PC-9 (cell line): ENCODE data around the gene DOC2B. TPM values are rescaled to one million over a fixed set of nuclear protein-coding genes. Genes with fewer than 3 reads are reported as not detected.
A peak's percentile ranks its signal among the peaks of the same experiment; 100 is the strongest.

Source experiments
- Bru-seq: library from RNA; stranded (reverse); fragments of 400-500 nt; gene quantifications from one replicate; lab custom pipeline; 2021; lab: Mats Ljungman, UMichigan
- BruChase-seq, 2 experiments: library from RNA; stranded (reverse); fragments of 400-500 nt; gene quantifications; one replicate each; lab custom pipeline; 2021; lab: Mats Ljungman, UMichigan
- BruUV-seq: library from RNA; stranded (reverse); fragments of 400-500 nt; replicated peaks from 2 replicates; lab custom pipeline; 2021; lab: Mats Ljungman, UMichigan
- CTCF ChIA-PET: fragments of 300-600 bp; sonication (Branson Sonifier 250); formaldehyde crosslinking; loops from one replicate; lab custom pipeline; 2022; ENCODE audit warnings: antibody characterized with exemption; lab: Charles Lee
- POLR2A ChIA-PET: fragments of 300-600 bp; sonication (Branson Sonifier 250); formaldehyde crosslinking; loops from one replicate; lab custom pipeline; 2022; ENCODE audit warnings: antibody characterized with exemption; ENCODE audit not compliant: unreplicated experiment; lab: Charles Lee
- DNase-seq, 2 experiments: peaks; one replicate each; pipeline versions ENCODE4 v3.0.0 to v3.0.0-alpha.2; 2015 to 2022; ENCODE audit warnings: mixed read lengths in 1 of 2
- H2AFZ ChIP-seq: fragments of 200-600 bp; sonication (generic); 2 replicates; pipeline ENCODE4 v1.8.1; 2017; ENCODE audit warnings: antibody characterized with exemption
- H3F3A ChIP-seq: fragments of 200-600 bp; sonication (generic); 2 replicates; pipeline ENCODE4 v1.8.1; 2017; ENCODE audit warnings: antibody characterized with exemption, mild to moderate bottlenecking, low read depth; ENCODE audit not compliant: insufficient read depth
- H3K27ac ChIP-seq: fragments of 200-600 bp; sonication (generic); 2 replicates; pipeline ENCODE4 v1.6.1; 2016; ENCODE audit warnings: mixed run types
- H3K27me3 ChIP-seq: fragments of 200-600 bp; sonication (generic); 2 replicates; pipeline ENCODE4 v1.6.1; 2016; ENCODE audit warnings: low read depth, mixed run types; ENCODE audit not compliant: insufficient read depth
- H3K36me3 ChIP-seq: fragments of 200-600 bp; sonication (generic); 2 replicates; pipeline ENCODE4 v1.6.1; 2016; ENCODE audit warnings: low read depth, mixed run types
- H3K4me1 ChIP-seq: fragments of 200-600 bp; sonication (generic); replicated peaks from 2 replicates; pipeline ENCODE4 v1.6.1; 2016; ENCODE audit warnings: mixed run types; ENCODE audit not compliant: insufficient read depth
- H3K4me2 ChIP-seq: fragments of 200-600 bp; sonication (generic); 2 replicates; pipeline ENCODE4 v1.6.1; 2017; ENCODE audit warnings: mixed run types
- H3K4me3 ChIP-seq: fragments of 200-600 bp; sonication (generic); 2 replicates; pipeline ENCODE4 v1.6.1; 2016; ENCODE audit warnings: mixed run types
- H3K79me2 ChIP-seq: fragments of 200-600 bp; sonication (generic); 2 replicates; pipeline ENCODE4 v1.6.1; 2017; ENCODE audit warnings: low read depth, mixed run types
- H3K9me2 ChIP-seq: fragments of 200-600 bp; sonication (generic); 2 replicates; pipeline ENCODE4 v1.8.1; 2017; ENCODE audit warnings: mild to moderate bottlenecking; ENCODE audit not compliant: insufficient read depth
- H3K9me3 ChIP-seq: fragments of 200-600 bp; sonication (generic); 2 replicates; pipeline ENCODE4 v1.8.1; 2016; ENCODE audit warnings: low read depth; ENCODE audit not compliant: insufficient read depth
- H4K20me1 ChIP-seq: fragments of 200-600 bp; sonication (generic); 2 replicates; pipeline ENCODE4 v1.8.1; 2017; ENCODE audit not compliant: insufficient read depth
- EZH2 ChIP-seq: fragments of 200-600 bp; sonication (generic); IDR thresholded peaks from 2 replicates; pipeline ENCODE4 v1.8.0; 2017; ENCODE audit warnings: antibody characterized with exemption, low read depth
- intact Hi-C: fragments of 100-400 bp; cut with micrococcal nuclease; formaldehyde crosslinking; loops from one replicate; pipeline ENCODE4 v1.10.0; 2022; ENCODE audit not compliant: unreplicated experiment
- long read RNA-seq: library from polyadenylated mRNA; stranded (forward); transcript quantifications from one replicate; pipeline ENCODE4 v2.0.0, GENCODE V29; 2022
- total RNA-seq: library from RNA; stranded (reverse); gene quantifications from 2 replicates; pipeline ENCODE4 v1.2.3, GENCODE V29; 2021
- TF ChIP-seq, protein P1 (sequence below): fragments of 200-600 bp; sonication (generic); conservative IDR thresholded peaks from 2 replicates; pipeline ENCODE4 v1.6.1; 2017; ENCODE audit warnings: mixed run types, antibody characterized with exemption, mild to moderate bottlenecking, moderate library complexity

DOC2B gene
- total RNA-seq: not detected in 2 replicates
- Bru-seq, nascent RNA: percentile 4 among the genes with signal in this experiment
- percentile 12 among the genes with signal in this experiment for BruChase-seq, experiment 1, labeled RNA remaining after a 2-hour chase
- percentile 7 among the genes with signal in this experiment for BruChase-seq, experiment 2, labeled RNA remaining after a 6-hour chase
- long read RNA-seq: 0 reads

DNA sequence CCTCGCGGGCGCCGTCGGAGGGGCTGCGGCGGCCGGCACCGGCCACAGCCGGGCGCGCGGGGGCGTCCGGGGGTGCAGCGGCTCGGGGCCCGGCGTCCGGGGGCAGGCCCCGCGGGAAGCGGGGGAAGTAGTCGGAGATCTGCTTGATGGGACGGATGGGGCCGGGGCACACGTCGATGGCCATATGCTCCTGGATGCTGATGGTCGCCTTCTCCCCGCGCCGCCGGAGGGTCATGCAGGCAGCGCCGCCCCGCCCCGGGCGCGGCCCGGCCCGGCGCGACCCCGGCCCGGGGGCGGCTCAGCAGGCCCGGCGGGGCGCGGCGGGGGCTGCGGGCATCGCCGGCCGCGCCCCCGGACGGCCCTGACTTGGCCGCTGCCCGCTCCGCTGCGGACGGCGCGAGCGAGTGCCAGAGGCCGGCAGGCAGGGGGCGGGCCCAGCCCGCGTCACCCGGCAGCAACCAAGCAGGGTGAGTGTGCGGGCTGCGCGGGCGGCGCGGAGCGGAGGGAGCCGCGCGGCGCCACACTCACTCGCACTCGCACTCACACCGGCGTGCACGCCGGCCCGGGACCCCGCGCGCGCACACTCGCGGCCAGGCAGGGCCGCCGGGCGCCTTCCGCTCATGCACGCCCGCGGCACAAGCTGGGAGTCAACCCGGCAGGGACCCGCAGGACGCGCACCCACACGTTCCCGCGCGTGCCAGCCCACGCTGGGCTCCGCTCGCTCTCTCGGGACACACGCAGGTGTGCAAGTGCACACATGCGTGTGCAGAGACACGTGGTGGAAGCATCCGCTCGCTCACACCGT lies at the start of gene DOC2B:
DOC2B (minus strand) TSS at position 406 of the 805 bp plus-strand sequence; CDS start at position 235, 171 bp downstream.
- Histone ChIP-seq H3K4me3 (no peak within 1 kb of the TSS), H3K4me1 (no peaks in the 10 kb centered on the region), H2AFZ (no peak within 1 kb of the TSS), H3K36me3 (no peaks in the 10 kb centered on the region), H3K79me2 (no peaks in the 10 kb centered on the region), H3K9me3 (no peaks in the 10 kb centered on the region), H3K27ac (no peak within 1 kb of the TSS), H3F3A (no peaks in the 10 kb centered on the region), H3K9me2 (no peaks in the 10 kb centered on the region), H3K27me3 (peaks cover 46% of the 10 kb centered on the region), H4K20me1 (no peaks in the 10 kb centered on the region), H3K4me2 (no peak within 1 kb of the TSS)
- POLR2A ChIA-PET: no interaction called here
- no TSS peak for BruUV-seq
- DNase-seq: peak in 1 of 2 experiments; percentile 30
- CTCF ChIA-PET: no interaction called here
- intact Hi-C loops: no loop called here
- TF ChIP-seq EZH2: no peak
- TF ChIP-seq, protein P1, sequence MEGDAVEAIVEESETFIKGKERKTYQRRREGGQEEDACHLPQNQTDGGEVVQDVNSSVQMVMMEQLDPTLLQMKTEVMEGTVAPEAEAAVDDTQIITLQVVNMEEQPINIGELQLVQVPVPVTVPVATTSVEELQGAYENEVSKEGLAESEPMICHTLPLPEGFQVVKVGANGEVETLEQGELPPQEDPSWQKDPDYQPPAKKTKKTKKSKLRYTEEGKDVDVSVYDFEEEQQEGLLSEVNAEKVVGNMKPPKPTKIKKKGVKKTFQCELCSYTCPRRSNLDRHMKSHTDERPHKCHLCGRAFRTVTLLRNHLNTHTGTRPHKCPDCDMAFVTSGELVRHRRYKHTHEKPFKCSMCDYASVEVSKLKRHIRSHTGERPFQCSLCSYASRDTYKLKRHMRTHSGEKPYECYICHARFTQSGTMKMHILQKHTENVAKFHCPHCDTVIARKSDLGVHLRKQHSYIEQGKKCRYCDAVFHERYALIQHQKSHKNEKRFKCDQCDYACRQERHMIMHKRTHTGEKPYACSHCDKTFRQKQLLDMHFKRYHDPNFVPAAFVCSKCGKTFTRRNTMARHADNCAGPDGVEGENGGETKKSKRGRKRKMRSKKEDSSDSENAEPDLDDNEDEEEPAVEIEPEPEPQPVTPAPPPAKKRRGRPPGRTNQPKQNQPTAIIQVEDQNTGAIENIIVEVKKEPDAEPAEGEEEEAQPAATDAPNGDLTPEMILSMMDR: no peak

DNA sequence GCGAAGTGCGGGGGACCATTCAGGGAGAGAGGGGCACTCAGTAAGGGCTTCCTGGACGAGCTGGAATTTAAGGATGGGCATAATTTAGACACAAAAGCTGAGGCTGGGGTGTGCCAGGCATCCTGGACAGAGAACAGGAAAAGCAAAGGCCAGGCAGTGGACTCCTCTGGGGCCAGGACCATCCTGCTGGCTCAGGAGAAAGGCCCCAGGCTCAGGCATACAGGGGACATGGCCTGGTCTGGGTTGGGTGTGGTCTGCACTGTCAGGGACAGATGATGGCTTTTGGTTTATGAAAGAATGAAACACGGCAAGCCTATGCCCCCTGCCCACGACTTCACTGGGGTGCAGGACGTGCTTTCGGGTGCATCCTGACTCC lies 48.9 kb upstream of the DOC2B start:
- intact Hi-C loops: no loop called here
- no peaks in the 10 kb centered on the region for H3F3A ChIP-seq
- ChIA-PET CTCF (no interaction called here), POLR2A (no interaction called here)
- no peaks in the 10 kb centered on the region for H3K9me2 ChIP-seq
- no peak overlapping the region for H2AFZ ChIP-seq
- H3K36me3 ChIP-seq: no peaks in the 10 kb centered on the region
- no peak for TF ChIP-seq EZH2
- TF ChIP-seq, protein P1: no peak
- H3K27ac ChIP-seq: no peak overlapping the region
- H3K9me3 ChIP-seq: no peaks in the 10 kb centered on the region
- no peaks in the 10 kb centered on the region for H3K4me1 ChIP-seq
- no peak overlapping the region for H3K4me3 ChIP-seq
- H3K27me3 ChIP-seq: no peaks in the 10 kb centered on the region; the same call in 1 of the 2 replicates
- no peaks in the 10 kb centered on the region for H3K79me2 ChIP-seq
- no peak overlapping the region for H3K4me2 ChIP-seq
- no peaks in the 10 kb centered on the region for H4K20me1 ChIP-seq
- DNase-seq: no peak
- BruUV-seq: no TSS peak

DNA sequence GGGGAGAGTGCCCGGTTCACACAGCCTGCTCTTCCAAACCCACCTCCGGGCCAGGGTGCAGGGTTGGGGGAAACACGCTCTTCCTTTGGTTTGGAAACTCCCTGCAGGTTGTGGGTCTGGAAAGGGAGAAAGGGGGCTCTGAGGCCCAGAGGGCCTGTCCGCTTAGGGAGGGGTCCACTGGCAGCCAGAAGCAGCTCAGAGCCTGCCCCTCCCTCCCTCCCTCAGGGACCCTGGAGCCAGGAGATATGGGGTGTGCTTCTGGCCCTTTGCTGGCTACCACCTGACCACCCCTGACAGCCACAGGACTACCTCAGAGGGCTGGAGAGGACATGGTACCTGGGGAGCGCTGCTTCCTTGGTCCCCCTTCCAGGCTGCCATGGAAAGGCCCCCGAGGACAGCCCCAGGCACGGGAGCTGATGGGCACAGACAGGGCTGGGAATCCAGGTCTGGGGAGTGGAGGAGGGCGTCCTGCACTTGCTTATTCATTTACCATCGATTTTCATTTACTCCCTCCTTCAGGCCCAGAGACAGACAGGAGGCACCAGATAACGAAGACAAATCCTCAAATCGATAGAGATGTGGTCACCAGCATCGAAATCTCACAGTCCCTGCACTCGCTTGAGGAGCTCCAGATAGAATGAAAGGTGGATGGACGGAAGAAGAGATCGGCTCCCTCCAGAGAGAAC lies 48.4 kb upstream of the DOC2B start:
- Histone ChIP-seq H3K4me3 (no peak overlapping the region), H3K27ac (no peak overlapping the region), H3F3A (no peaks in the 10 kb centered on the region), H4K20me1 (no peaks in the 10 kb centered on the region), H3K79me2 (no peaks in the 10 kb centered on the region), H3K4me2 (no peak overlapping the region), H3K9me3 (no peaks in the 10 kb centered on the region), H3K9me2 (no peaks in the 10 kb centered on the region), H2AFZ (no peak overlapping the region), H3K36me3 (no peaks in the 10 kb centered on the region), H3K4me1 (no peaks in the 10 kb centered on the region), H3K27me3 (no peaks in the 10 kb centered on the region; the same call in 1 of the 2 replicates)
- CTCF ChIA-PET: no interaction called here
- intact Hi-C loops: no loop called here
- TF ChIP-seq EZH2: no peak
- TF ChIP-seq, protein P1: no peak
- POLR2A ChIA-PET: no interaction called here
- no TSS peak for BruUV-seq
- DNase-seq: no peak
